ENCODE data around the gene GDPD5. TPM values are rescaled to one million over a fixed set of nuclear protein-coding genes. Genes with fewer than 3 reads are reported as not detected.
A peak's percentile ranks its signal among the peaks of the same experiment; 100 is the strongest.

GDPD5 gene
- total RNA-seq (10 to 100 TPM in 2 of 5 donors, 1 to 10 TPM in 2, under 1 TPM in 1; 0.58 to 57.6 (median 5.9) TPM), polyA plus RNA-seq (1 to 10 TPM; 3.4 to 6.6 (median 3.9) TPM)
- long read RNA-seq, donor 1 = 0 reads
- long read RNA-seq, donor 2 = 0 reads
- long read RNA-seq, donor 3, partial matches to known transcripts = 0 of 1 reads
- long read RNA-seq, donor 3, other reads (novel, unspliced or antisense) = 0 of 1 reads
- long read RNA-seq, donor 4 = 0 reads
- long read RNA-seq, donor 5, partial matches to known transcripts = 0 of 1 reads
- long read RNA-seq, donor 5, other reads (novel, unspliced or antisense) = 0 of 1 reads
- long read RNA-seq, donor 6, partial matches to known transcripts = 0 of 6 reads
- long read RNA-seq, donor 6, other reads (novel, unspliced or antisense) = 0 of 6 reads
- long read RNA-seq, donor 7 = 0 reads
- long read RNA-seq, donor 8 = 0 reads
- long read RNA-seq, donor 9 = 0 reads
- long read RNA-seq, donor 10, partial matches to known transcripts = 0 of 1 reads
- long read RNA-seq, donor 10, other reads (novel, unspliced or antisense) = 0 of 1 reads

- 0 to 1% (median 0%) methylated on average over 36 to 99 of the region's 99 CpGs for WGBS, 5 donors
- H3K36me3 ChIP-seq = no peaks in the 10 kb centered on the region
- no peaks in the 10 kb centered on the region for H3K9me3 ChIP-seq
- H3K4me3 ChIP-seq = peak within 1 kb of the TSS; percentile 61 to 80 (median 70)
- peaks cover 0 to 26% (median 12%) of the 10 kb centered on the region in 3 donors for H3K27me3 ChIP-seq
- intact Hi-C loops (cut with DNase I; ENCODE audit: low total_unique reads) = loop anchor here (5.0 kb wide), 1 partner anchor 118 kb away; no protein-coding TSS in a partner anchor
- peak; percentile 83 to 96 for DNase-seq
- H3K4me1 ChIP-seq = peaks cover 17 to 27% (median 20%) of the 10 kb centered on the region in 4 donors
- H3K27ac ChIP-seq = peak within 1 kb of the TSS in 3 of 5 donors; percentile 20 to 73 (median 58)
- TF ChIP-seq POLR2AphosphoS5 (IDR thresholded peaks at IDR 0.05) (peak in 2 of 3 donors; percentile 14 to 33), POLR2A (IDR thresholded peaks at IDR 0.05) (no peak), CTCF (IDR thresholded peaks at IDR 0.05) (peak in 3 of 7 experiments; percentile 41 to 82 (median 54)), EP300 (IDR thresholded peaks at IDR 0.05) (no peak)
These were observed at the start of gene GDPD5 for GRCh38 chr11:75525433-75526191. Gene GDPD5 (minus strand): TSS chr11:75525941. CDS start chr11:75477735, 48,206 bp downstream.

DNA sequence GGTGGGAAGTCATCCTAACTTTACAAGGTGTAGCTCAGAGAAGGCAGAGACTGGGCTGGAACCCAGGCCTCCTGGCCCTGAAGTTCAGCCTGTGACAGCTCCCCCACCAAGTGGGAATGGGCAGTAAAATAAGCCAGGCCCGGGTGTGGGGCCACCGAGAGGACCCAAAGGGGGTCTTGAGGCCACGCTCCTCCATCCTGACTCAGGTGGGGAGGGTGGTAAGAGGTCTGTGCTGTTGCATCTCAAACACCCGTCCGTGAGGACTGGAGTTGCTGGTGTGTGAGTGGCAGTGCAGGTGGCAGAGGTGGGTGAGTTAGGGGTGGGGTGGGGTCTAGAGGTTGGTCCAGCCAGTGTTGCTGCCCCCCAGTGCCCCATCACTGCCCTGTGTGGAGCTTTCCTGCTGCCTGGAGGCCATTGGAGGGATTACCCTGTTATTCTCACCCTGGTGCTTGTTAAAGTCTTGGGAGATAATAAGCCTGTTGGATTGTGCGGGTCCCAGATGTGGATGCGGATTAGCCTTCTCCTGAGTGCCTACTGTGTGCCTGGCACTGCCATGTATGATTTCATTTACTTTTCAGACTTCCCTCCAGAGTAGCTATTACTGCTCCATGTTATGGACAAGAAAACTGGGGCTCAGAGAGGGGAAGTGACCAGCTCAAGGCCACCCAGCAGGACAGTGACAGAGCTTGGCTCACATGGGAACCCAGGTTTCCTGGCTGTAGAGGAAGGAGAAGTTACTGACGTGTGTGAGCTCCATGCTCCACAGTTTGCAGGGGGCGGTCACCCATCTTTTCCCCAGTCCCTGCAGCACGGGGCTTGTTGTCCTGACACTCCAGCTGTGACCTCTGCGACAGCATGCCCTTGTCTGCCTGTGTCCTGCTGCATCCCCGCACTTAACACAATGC lies 49.2 kb upstream of the GDPD5 start:
- TF ChIP-seq EP300 (IDR thresholded peaks at IDR 0.05) (no peak), POLR2AphosphoS5 (IDR thresholded peaks at IDR 0.05) (no peak), POLR2A (IDR thresholded peaks at IDR 0.05) (no peak), CTCF (IDR thresholded peaks at IDR 0.05) (no peak)
- Histone ChIP-seq H3K36me3 (peaks cover 36 to 46% (median 40%) of the 10 kb centered on the region in 4 donors), H3K27ac (peak overlapping the region in 1 of 5 donors; percentile 24), H3K9me3 (no peaks in the 10 kb centered on the region), H3K27me3 (no peaks in the 10 kb centered on the region), H3K4me1 (peaks cover 0 to 40% (median 19%) of the 10 kb centered on the region in 4 donors), H3K4me3 (no peak overlapping the region)
- DNase-seq = no peak
- intact Hi-C loops (cut with DNase I; ENCODE audit: low total_unique reads) = no loop called here
- 67 to 74% (median 69%) methylated on average over 10 to 12 of the region's 12 CpGs for WGBS, 5 donors

- TF ChIP-seq EP300 (IDR thresholded peaks at IDR 0.05) (no peak), POLR2A (IDR thresholded peaks at IDR 0.05) (no peak), POLR2AphosphoS5 (IDR thresholded peaks at IDR 0.05) (no peak), CTCF (IDR thresholded peaks at IDR 0.05) (no peak)
- H3K27ac ChIP-seq = peak overlapping the region in 1 of 5 donors; percentile 60
- H3K4me1 ChIP-seq = peaks cover 0 to 57% (median 27%) of the 10 kb centered on the region in 4 donors
- H3K36me3 ChIP-seq = peaks cover 58 to 68% (median 62%) of the 10 kb centered on the region in 4 donors
- WGBS, 5 donors = 69 to 77% (median 72%) methylated on average over 8 of the region's 8 CpGs
- H3K27me3 ChIP-seq = no peaks in the 10 kb centered on the region
- no peaks in the 10 kb centered on the region for H3K9me3 ChIP-seq
- DNase-seq = no peak
- intact Hi-C loops (cut with DNase I; ENCODE audit: low total_unique reads) = no loop called here
- no peak overlapping the region for H3K4me3 ChIP-seq
These were observed 47.0 kb upstream of the GDPD5 start for GRCh38 chr11:75572744-75573143.

Measured in stomach (tissue), 19 donors.